Raji (cell line): ENCODE measurements around the gene KIF26A.

ENCODE experiments used
- POLR2A ChIP-seq: IDR thresholded peaks from 2 replicates; pipeline ENCODE4 v1.6.1; 2011; ENCODE audit warnings: low read depth, low read length, control low read depth; ENCODE audit not compliant: insufficient read depth

Gene KIF26A

DNA sequence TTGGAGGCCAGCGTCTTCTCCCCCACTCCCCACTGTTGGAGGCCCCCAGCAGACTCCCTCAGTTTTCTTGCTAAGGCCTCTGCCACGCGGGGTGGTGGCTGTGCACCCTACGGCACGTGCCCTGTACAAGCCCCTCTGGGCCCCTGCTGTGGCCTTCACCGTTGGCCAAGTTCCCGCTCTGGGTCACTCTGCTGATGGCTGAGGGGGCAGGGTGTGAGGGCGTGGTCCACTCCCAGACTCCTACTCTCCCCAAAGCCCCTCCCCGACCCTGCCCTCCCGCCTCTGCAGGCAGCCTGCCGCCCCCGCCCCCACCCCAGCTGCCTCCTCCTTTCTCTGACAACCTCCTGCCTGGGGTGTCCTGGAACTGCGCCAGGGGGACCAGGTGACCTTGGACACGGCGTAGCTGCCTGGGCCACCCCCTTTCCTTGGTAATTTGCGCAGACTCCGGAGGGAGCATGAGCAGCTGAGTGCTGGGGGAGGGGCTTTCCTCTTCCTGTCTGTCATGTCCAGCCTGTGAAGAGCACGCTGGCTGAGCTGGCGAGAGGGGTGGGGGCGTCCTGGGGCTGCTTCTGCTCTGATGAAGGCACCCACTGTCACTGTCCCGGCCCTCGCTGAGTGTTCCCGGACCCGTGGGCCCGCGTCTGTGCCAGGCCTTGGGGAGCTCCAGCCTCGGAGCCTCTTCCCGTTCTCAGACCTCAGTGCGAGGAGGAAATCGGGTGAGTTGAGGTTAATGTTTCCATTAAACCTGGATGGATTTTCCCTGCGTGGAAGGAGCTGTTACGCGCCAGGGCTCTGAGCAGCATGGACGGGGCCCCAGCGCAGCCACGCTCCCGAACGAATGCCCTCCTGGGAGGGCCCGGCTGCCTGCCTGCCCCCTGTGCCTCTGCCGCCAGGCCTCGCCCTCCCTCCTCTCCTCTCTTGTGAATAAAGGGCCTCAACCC, 85.0 kb downstream of the KIF26A start:
- no peak for TF ChIP-seq POLR2A

DNA sequence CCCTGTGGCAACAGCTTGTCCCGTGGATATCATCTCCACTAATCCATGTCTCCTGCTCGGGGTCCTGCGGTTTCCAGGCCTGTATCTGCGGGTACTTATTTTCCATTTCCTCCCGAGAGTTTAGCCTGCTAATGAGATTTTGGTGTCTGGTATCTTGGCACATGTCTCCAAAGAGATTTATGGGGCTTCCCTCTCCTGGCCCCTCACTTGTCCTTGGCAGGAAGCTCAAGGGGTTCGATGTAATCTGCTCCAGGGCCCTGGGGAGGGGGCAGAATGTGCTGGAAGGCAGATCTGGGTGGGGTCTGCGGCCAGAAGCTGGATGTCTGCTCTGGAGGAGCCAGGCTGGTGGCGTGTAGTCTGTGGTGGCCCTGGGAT, 85.7 kb downstream of the KIF26A start:
- TF ChIP-seq POLR2A, result no peak

GRCh38 chr14:104224506-104225277, 86.3 kb downstream of the KIF26A start:
- TF ChIP-seq POLR2A, result no peak

DNA sequence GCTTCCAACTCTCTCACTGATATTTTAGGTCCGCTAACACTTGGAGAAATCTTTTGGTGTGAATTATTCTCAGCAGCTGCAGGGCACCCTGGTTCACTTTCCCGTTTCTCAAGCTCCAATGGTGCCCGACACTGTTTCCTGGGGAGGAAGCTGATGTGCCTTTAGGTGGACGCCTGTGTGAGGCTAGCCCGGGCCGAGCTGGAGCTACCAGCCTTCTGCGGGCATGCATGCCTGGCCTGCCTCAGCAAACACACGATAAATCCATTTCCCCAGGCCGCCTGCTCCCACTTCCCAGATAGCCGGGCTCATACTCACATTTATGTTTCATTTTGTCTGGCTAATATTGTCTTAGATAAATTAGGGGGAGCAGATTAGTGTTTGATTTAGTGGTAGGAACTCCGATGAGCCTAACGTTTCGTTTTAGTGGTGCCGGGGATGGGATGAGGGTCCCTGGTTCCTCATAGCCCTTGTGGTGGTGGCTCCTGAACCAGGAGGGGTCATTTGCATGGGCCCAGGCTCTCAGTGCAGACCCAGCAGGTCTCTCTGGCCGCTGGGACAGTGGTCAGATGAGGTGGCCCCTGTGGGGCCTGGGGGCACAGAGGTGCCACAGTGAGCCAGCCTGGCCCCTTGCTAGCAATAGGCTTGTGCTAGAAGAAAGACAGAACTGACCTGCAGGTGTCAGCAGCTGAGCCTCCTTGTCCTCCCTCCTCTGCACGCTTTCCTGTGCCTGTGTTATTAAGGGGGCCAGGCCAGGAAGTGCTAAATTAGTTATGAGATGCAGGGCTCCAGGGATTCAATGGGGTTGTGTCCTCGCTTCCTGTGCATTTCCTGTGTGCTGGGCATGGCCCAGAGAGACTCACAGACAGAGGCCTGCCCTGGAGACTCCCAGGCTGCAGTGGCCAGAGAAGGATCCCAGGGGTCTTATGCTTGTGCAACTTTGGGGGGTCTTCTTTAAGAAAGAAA, 88.3 kb downstream of the KIF26A start:
- TF ChIP-seq POLR2A, result no peak

GRCh38 chr14:104227806-104228205, 89.4 kb downstream of the KIF26A start:
- no peak for TF ChIP-seq POLR2A

DNA sequence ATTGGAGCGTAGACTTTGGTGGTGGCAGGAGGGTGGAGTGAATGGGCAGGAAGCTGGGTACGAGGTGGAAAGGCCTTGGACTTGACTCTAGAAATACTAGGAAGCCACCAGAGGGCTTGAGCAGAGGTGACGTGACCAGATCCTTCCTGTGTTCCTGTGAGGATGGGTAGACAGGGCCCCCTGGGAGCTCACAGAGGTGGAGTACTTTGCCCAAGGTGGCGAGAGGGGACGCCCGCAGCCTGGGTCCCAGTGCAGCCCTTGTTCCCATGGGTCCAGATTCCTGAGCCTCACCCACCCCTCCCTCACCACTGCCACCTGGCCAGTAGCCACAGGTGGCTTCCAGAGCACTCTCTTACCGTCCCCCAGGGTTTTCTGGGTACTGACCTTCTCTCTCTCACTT, 89.8 kb downstream of the KIF26A start:
- no peak for TF ChIP-seq POLR2A

- no peak for TF ChIP-seq POLR2A
Observed at GRCh38 chr14:104228716-104229533, 90.5 kb downstream of the KIF26A start.

GRCh38 chr14:104229534-104230055, 91.2 kb downstream of the KIF26A start:
- TF ChIP-seq POLR2A, result no peak

DNA sequence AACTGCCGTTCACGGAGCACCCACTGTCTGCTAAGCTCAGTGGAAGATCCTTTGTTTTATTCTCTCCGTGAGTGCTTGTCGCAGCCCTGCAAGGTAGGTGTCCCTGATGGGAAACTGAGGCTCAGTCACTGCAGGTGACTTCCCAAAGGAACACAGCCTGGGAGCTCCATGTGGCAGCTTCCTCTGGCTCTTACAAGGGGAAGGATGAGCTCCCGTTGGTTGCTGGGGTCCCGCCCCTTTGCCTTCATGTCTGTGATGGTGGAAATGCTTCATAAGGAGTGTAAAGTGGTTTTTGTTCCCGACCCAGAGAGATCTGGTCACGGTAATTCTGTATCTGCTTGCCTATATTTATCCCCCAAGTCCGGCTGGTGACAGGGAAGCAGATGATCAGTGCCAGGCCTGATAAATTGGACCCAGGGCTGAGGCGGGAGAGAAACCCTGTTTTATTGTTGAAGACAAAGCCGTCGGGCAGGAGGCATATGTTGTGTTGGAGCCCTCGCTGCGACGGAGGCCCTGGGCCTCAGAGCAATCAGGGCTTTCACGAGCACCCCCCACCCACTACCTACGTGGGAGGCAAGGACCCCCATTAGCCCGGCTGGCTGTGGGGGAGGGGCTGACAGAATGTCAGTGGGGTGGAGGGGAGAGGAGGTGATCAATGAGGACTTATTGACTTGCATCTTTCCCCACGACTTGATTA, 91.9 kb downstream of the KIF26A start:
- TF ChIP-seq POLR2A, result no peak
